H1 (cell line): ENCODE measurements around the gene SPACA7. TPM values are rescaled to one million over a fixed set of nuclear protein-coding genes. Genes with fewer than 3 reads are reported as not detected.
A peak's percentile ranks its signal among the peaks of the same experiment; 100 is the strongest.

Experiments
- CTCF ChIA-PET: fragments of 300-600 bp; sonication (Branson Sonifier 250); formaldehyde crosslinking; loops from one replicate; lab custom pipeline; 2021; ENCODE audit not compliant: partially characterized antibody; lab: Charles Lee
- POLR2A ChIA-PET: fragments of 300-600 bp; sonication (Branson Sonifier 250); formaldehyde crosslinking; loops from one replicate; lab custom pipeline; 2021; ENCODE audit warnings: inconsistent platforms; ENCODE audit not compliant: partially characterized antibody; lab: Charles Lee
- DNase-seq, 2 experiments: peaks; one replicate each; pipeline versions ENCODE4 v3.0.0 to v3.0.0-alpha.2; 2010 to 2022; ENCODE audit warnings: low spot score in 2 of 2, low read depth in 1 of 2, mixed read lengths in 1 of 2
- FAIRE-seq: peaks from 2 replicates; lab custom pipeline; 2011; peaks lifted over from hg19 to GRCh38; lab: Jason Lieb, UNC
- H2AFZ ChIP-seq: 2 replicates; pipeline ENCODE4 v1.8.1; 2012; ENCODE audit warnings: low read length, inconsistent platforms
- H2AK5ac ChIP-seq: 2 replicates; pipeline ENCODE4 v1.6.1; 2013; ENCODE audit warnings: low read depth, low read length
- H2BK120ac ChIP-seq: replicated peaks from 2 replicates; pipeline ENCODE3; 2013; ENCODE audit warnings: low read depth, low read length, inconsistent platforms
- H2BK12ac ChIP-seq: 2 replicates; pipeline ENCODE4 v1.6.1; 2013; ENCODE audit warnings: low read depth, low read length
- H2BK15ac ChIP-seq: 2 replicates; pipeline ENCODE4 v1.6.1; 2013; ENCODE audit warnings: low read length
- H2BK20ac ChIP-seq: 2 replicates; pipeline ENCODE4 v1.6.1; 2013; ENCODE audit warnings: low read length
- H2BK5ac ChIP-seq: 2 replicates; pipeline ENCODE4 v1.6.1; 2013; ENCODE audit warnings: low read depth, low read length
- H3K14ac ChIP-seq: 2 replicates; pipeline ENCODE4 v1.6.1; 2013; ENCODE audit warnings: inconsistent platforms; ENCODE audit not compliant: insufficient read length
- H3K18ac ChIP-seq: 2 replicates; pipeline ENCODE4 v1.6.1; 2013; ENCODE audit warnings: low read length; ENCODE audit errors: extremely low read depth
- H3K23ac ChIP-seq: 2 replicates; pipeline ENCODE4 v1.6.1; 2013; ENCODE audit warnings: inconsistent platforms; ENCODE audit not compliant: insufficient read length
- H3K23me2 ChIP-seq: 2 replicates; pipeline ENCODE4 v1.6.1; 2013; ENCODE audit warnings: low read depth, low read length
- H3K27ac ChIP-seq: 2 replicates; pipeline ENCODE4 v1.6.1; 2011; ENCODE audit warnings: low read depth, low read length, inconsistent platforms
- H3K27me3 ChIP-seq, 4 experiments: replicated peaks in 1 of 4; 1 replicate in 1 of 4; 2 replicates in 3 of 4; pipeline versions ENCODE4 v1.6.1 to v1.8.1; 2011 to 2013; ENCODE audit warnings: low read length in 3 of 4, mild to moderate bottlenecking in 3 of 4, inconsistent platforms in 2 of 4, mixed read lengths in 2 of 4, moderate library complexity in 1 of 4; ENCODE audit not compliant: control insufficient read depth in 3 of 4, insufficient read depth in 3 of 4; ENCODE audit errors: extremely low read depth in 1 of 4
- H3K36me3 ChIP-seq, 4 experiments: 2 replicates each; pipeline versions ENCODE4 v1.6.1 to v1.8.1; 2011 to 2013; ENCODE audit warnings: mild to moderate bottlenecking in 4 of 4, low read length in 3 of 4, moderate library complexity in 2 of 4, control low read depth in 1 of 4, inconsistent platforms in 1 of 4; ENCODE audit not compliant: insufficient read depth in 4 of 4, control insufficient read depth in 2 of 4
- H3K4ac ChIP-seq: replicated peaks from 2 replicates; pipeline ENCODE3; 2013; ENCODE audit warnings: low read length, low read depth, mixed read lengths, inconsistent platforms; ENCODE audit not compliant: insufficient read length
- H3K4me1 ChIP-seq, 4 experiments: replicated peaks in 1 of 4; 1 replicate in 1 of 4; 2 replicates in 3 of 4; pipeline versions ENCODE4 v1.6.1 to v1.8.1; 2011 to 2013; ENCODE audit warnings: low read length in 3 of 4, inconsistent platforms in 2 of 4, mixed read lengths in 1 of 4; ENCODE audit not compliant: insufficient read depth in 4 of 4, control insufficient read depth in 3 of 4
- H3K4me2 ChIP-seq, 2 experiments: 2 replicates each; pipeline versions ENCODE4 v1.6.1 to v1.8.1; 2011 to 2013; ENCODE audit warnings: low read depth in 2 of 2, low read length in 2 of 2, control low read depth in 1 of 2, inconsistent platforms in 1 of 2, mild to moderate bottlenecking in 1 of 2; ENCODE audit not compliant: insufficient read depth in 1 of 2
- H3K4me3 ChIP-seq, 4 experiments: fragments of 200-600, 300-600 bp in 1 of 4; sonication (generic), shearing (Covaris generic), sonication (Bioruptor Twin) in 1 of 4; 2 replicates each; pipeline versions ENCODE4 v1.5.1 to v1.8.1; 2011 to 2016; ENCODE audit warnings: low read length in 4 of 4, low read depth in 3 of 4, control low read depth in 2 of 4, inconsistent platforms in 2 of 4, mild to moderate bottlenecking in 2 of 4, mixed read lengths in 1 of 4, moderate library complexity in 1 of 4; ENCODE audit not compliant: insufficient read depth in 2 of 4; ENCODE audit errors: extremely low read depth in 1 of 4
- H3K56ac ChIP-seq: replicated peaks from 2 replicates; pipeline ENCODE3; 2013; ENCODE audit warnings: low read depth, mild to moderate bottlenecking, mixed read lengths, low read length, inconsistent platforms; ENCODE audit not compliant: insufficient read length
- H3K79me1 ChIP-seq: 2 replicates; pipeline ENCODE4 v1.6.1; 2013; ENCODE audit warnings: low read depth, low read length, control low read depth
- H3K79me2 ChIP-seq, 2 experiments: 2 replicates each; pipeline versions ENCODE4 v1.6.1 to v1.8.1; 2012 to 2013; ENCODE audit warnings: low read length in 2 of 2, mild to moderate bottlenecking in 2 of 2, inconsistent platforms in 1 of 2; ENCODE audit not compliant: insufficient read depth in 2 of 2, control insufficient read depth in 1 of 2
- H3K9ac ChIP-seq, 4 experiments: replicated peaks in 1 of 4; 1 replicate in 1 of 4; 2 replicates in 3 of 4; pipeline versions ENCODE4 v1.6.1 to v1.8.1; 2011 to 2013; ENCODE audit warnings: low read depth in 3 of 4, low read length in 3 of 4, control low read depth in 2 of 4, mild to moderate bottlenecking in 2 of 4, moderate library complexity in 2 of 4, inconsistent platforms in 1 of 4; ENCODE audit errors: extremely low read depth in 1 of 4
- H3K9me3 ChIP-seq, 2 experiments: 2 replicates each; pipeline versions ENCODE4 v1.6.1 to v1.8.1; 2012 to 2013; ENCODE audit warnings: mild to moderate bottlenecking in 2 of 2, moderate library complexity in 2 of 2, control low read depth in 1 of 2, inconsistent platforms in 1 of 2, low read depth in 1 of 2, low read length in 1 of 2, mixed read lengths in 1 of 2; ENCODE audit not compliant: insufficient read depth in 2 of 2
- H4K20me1 ChIP-seq, 2 experiments: replicated peaks in 1 of 2; 2 replicates each; pipeline versions ENCODE3 to v1.8.1; 2011 to 2013; ENCODE audit warnings: inconsistent platforms in 2 of 2, low read length in 2 of 2, mild to moderate bottlenecking in 1 of 2; ENCODE audit not compliant: insufficient read depth in 2 of 2, control insufficient read depth in 1 of 2
- H4K5ac ChIP-seq: 2 replicates; pipeline ENCODE4 v1.6.1; 2013; ENCODE audit warnings: low read length, low read depth, mixed read lengths, inconsistent platforms; ENCODE audit not compliant: insufficient read length
- H4K8ac ChIP-seq: 2 replicates; pipeline ENCODE4 v1.8.0; 2013; ENCODE audit warnings: mild to moderate bottlenecking, moderate library complexity, low read length, inconsistent platforms; ENCODE audit not compliant: insufficient read depth; ENCODE audit errors: extremely low read depth
- H4K91ac ChIP-seq: replicated peaks from 2 replicates; pipeline ENCODE3; 2013; ENCODE audit warnings: low read length, mixed read lengths, inconsistent platforms; ENCODE audit not compliant: insufficient read length
- BCL11A ChIP-seq, 2 experiments: IDR thresholded peaks; one replicate each; pipeline ENCODE4 v1.6.1; 2011; ENCODE audit warnings: low read depth in 2 of 2, low read length in 2 of 2, mild to moderate bottlenecking in 2 of 2
- CBX8 ChIP-seq: fragments of 300-800, 300-1000 bp; sonication (generic); IDR thresholded peaks from 2 replicates; pipeline ENCODE4 v1.7.1; 2016; ENCODE audit warnings: low read depth, low read length, borderline replicate concordance
- CREB1 ChIP-seq: IDR thresholded peaks from 2 replicates; pipeline ENCODE4 v1.6.1; 2012; ENCODE audit warnings: inconsistent platforms
- CTBP2 ChIP-seq: IDR thresholded peaks from 2 replicates; pipeline ENCODE4 v1.7.0; 2011; ENCODE audit warnings: borderline replicate concordance, mild to moderate bottlenecking, moderate library complexity, mixed read lengths, low read length; ENCODE audit not compliant: insufficient read depth, insufficient read length
- JUND ChIP-seq: IDR thresholded peaks from 2 replicates; pipeline ENCODE4 v1.6.1; 2011; ENCODE audit warnings: mild to moderate bottlenecking, improper control_type of control experiment, low read length
- MAFK ChIP-seq: IDR thresholded peaks from 2 replicates; pipeline ENCODE4 v1.6.1; 2012; ENCODE audit warnings: low read depth, mild to moderate bottlenecking, improper control_type of control experiment, low read length
- RFX5 ChIP-seq: IDR thresholded peaks from 2 replicates; pipeline ENCODE4 v1.6.1; 2011; ENCODE audit warnings: low read depth, low read length, improper control_type of control experiment, borderline replicate concordance
- TEAD4 ChIP-seq: IDR thresholded peaks from 2 replicates; pipeline ENCODE4 v1.6.1; 2012; ENCODE audit warnings: low read depth, low read length, inconsistent platforms, mixed read lengths
- WGBS, 2 experiments: shearing (Covaris generic) in 1 of 2; methylation state at CpG; one replicate each; pipeline versions ENCODE4 v1.1.6 to v1.1.7; 2013 to 2015; ENCODE audit warnings: low lambda C conversion rate in 2 of 2, mixed read lengths in 2 of 2, inconsistent platforms in 1 of 2, low coverage in 1 of 2, missing lambda C conversion rate in 1 of 2; ENCODE audit not compliant: insufficient replicate concordance in 2 of 2, insufficient coverage in 1 of 2, insufficient read length in 1 of 2; ENCODE audit errors: extremely low coverage in 1 of 2, missing lambda C conversion rate in 1 of 2; 5-methylcytosine and 5-hydroxymethylcytosine counted together
- polyA plus RNA-seq, 7 experiments: library from polyadenylated mRNA; depleted of rRNA in 3 of 7; stranded (reverse) in 5 of 7; unstranded in 2 of 7; fragments of >200 nt in 5 of 7; fragments of 200-250 nt in 2 of 7; gene quantifications; 1 replicate in 5 of 7; 2 replicates in 1 of 7; 4 replicates in 1 of 7; pipeline versions ENCODE4 v1.2.1 to v1.2.3, GENCODE V29; 2011 to 2013; ENCODE audit warnings: missing spikeins in 2 of 7, mixed read lengths in 2 of 7
- total RNA-seq: library from RNA; stranded (reverse); fragmentation: NEBNext Ultra II Directional; extraction: Animal tissue kit (Norgen Biotek cat#: 25700); gene quantifications from 2 replicates; pipeline ENCODE4 v1.2.1, GENCODE V29; 2021

SPACA7 gene
- total and polyA plus RNA-seq, 2 of the 8 experiments (the other 6 are each of a cell fraction or from before 2014, with no cell fraction given): not detected

- Histone ChIP-seq H3K4me2 (no peak overlapping the region), H3K79me1 (no peaks in the 10 kb centered on the region), H2BK15ac (no peak overlapping the region), H3K4ac (no peak overlapping the region), H3K56ac (no peak overlapping the region), H3K27ac (no peak overlapping the region), H3K9ac (no peak overlapping the region), H2BK12ac (no peak overlapping the region), H3K27me3 (no peaks in the 10 kb centered on the region), H4K8ac (peak overlapping the region; percentile 71; the same call in 1 of the 2 replicates), H2BK20ac (no peak overlapping the region)
- TF ChIP-seq MAFK (no peak), RFX5 (no peak), JUND (no peak), BCL11A (IDR thresholded peaks at IDR 0.05; ENCODE audit: low read depth in 2 of 2, low read length in 2 of 2) (no peak), CREB1 (no peak), TEAD4 (no peak), CBX8 (no peak), CTBP2 (no peak)
- TF ChIP-seq, all 59 proteins: peak for 0
- 89% methylated on average over 18 of the region's 30 CpGs; no CpG with 5 or more reads in 1 of the 2 experiments for WGBS, 2 experiments
- Histone ChIP-seq H2AFZ (no peak overlapping the region), H3K4me1 (no peaks in the 10 kb centered on the region), H4K20me1 (no peaks in the 10 kb centered on the region), H2AK5ac (no peak overlapping the region), H3K4me3 (no peak overlapping the region), H2BK5ac (no peak overlapping the region), H3K36me3 (no peaks in the 10 kb centered on the region), H3K23ac (no peak overlapping the region), H3K23me2 (no peaks in the 10 kb centered on the region), H3K79me2 (no peaks in the 10 kb centered on the region), H3K14ac (no peak overlapping the region), H2BK120ac (no peak overlapping the region), H4K5ac (no peak overlapping the region), H3K9me3 (no peaks in the 10 kb centered on the region), H3K18ac (no peak overlapping the region; the same call in 1 of the 2 replicates), H4K91ac (no peak overlapping the region)
- DNase-seq (peak in 1 of 2 experiments; percentile 35), FAIRE-seq (no peak)
- CTCF ChIA-PET: interaction anchor here (0.7 to 2.4 kb wide), 5 partner anchors 10 to 979 kb away, joined by 3 to 14 read pairs (median 4); no protein-coding TSS in a partner anchor
- POLR2A ChIA-PET: no interaction called here
Observed at GRCh38 chr13:112453874-112454647, 77.9 kb downstream of the SPACA7 start.
